ENCODE data around the gene GRK5. TPM values are rescaled to one million over a fixed set of nuclear protein-coding genes. Genes with fewer than 3 reads are reported as not detected.

The GRK5 gene
- total RNA-seq, 2 donors from 2014 or later, result 24.8 to 28.1 TPM

DNA sequence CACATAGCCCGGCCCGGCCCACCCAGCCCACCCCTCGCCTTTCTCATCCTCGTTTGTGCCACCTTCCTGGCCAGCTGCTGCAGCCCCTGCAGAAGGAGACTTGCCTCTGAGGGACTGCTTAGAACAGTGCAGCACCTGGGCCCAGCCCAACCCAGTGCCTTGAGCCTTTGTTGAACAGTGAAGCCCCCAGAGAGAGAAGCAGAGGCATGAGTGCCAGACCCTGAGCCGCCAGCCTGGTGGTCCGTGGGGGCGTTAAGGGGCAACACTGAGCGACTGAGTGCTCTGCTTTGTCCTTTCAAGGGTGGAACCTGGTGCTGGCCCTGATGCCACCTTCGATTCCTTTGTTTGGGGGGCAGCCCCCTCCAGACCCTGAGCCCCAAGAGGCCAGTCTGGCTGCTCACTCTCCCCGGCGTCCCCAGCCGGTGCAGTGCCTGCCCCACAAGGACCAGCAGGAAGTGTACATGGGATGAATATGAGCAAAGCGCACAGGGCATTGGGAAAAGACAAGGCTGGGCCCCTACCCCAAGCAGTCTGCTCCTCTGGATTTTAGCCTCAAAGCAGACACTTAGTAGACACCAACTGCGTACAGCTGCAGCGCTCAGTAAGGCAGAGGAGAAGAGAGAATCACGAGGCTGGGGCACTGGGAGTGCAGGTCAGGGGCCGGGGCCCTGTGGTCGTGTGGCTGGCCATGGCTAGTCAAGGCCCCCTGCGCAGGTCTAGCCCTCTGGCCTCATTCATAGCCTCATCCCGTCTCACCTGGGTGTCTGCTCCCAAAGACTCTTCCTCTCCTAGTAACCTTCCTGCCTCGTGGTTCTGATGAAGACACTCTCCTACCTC is 239.3 kb downstream of the GRK5 start:
- no peak overlapping the region for H3K27ac Mint-ChIP-seq
- no peak for DNase-seq
- peaks cover 7% of the 10 kb centered on the region for H3K4me1 Mint-ChIP-seq (ENCODE audit: low read depth)
- no peaks in the 10 kb centered on the region for H3K27me3 Mint-ChIP-seq (ENCODE audit: low read depth)
- no peak for ATAC-seq (replicated peaks in 1 of 2)
- H3K9me3 Mint-ChIP-seq, result no peaks in the 10 kb centered on the region
- H3K4me3 Mint-ChIP-seq, result no peak overlapping the region
- H3K36me3 Mint-ChIP-seq (ENCODE audit: insufficient read depth in 2 of 2), result no peaks in the 10 kb centered on the region

DNA sequence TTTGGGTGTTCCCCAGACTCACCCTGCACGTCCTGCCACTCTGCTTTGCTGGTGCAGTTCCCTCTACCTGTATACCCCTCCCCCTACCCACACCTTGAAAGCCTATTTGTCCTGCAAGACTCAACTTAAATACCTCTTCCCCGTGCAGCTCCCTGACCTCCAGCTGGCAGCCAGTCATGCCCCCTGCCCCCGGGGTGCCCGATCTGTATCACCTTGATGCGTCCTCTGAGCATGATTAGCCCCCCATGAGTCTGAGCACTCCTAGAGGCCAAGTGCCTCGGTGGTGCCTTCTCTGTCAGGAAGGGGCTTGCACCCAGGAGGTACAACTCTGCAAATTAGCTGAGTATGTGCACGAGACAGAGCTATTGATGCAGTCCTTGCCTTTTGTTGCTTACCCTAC is 240.1 kb downstream of the GRK5 start:
- Mint-ChIP-seq H3K4me1 (ENCODE audit: low read depth) (peaks cover 7% of the 10 kb centered on the region), H3K9me3 (no peaks in the 10 kb centered on the region)
- no peak for ATAC-seq (replicated peaks in 1 of 2)

DNA sequence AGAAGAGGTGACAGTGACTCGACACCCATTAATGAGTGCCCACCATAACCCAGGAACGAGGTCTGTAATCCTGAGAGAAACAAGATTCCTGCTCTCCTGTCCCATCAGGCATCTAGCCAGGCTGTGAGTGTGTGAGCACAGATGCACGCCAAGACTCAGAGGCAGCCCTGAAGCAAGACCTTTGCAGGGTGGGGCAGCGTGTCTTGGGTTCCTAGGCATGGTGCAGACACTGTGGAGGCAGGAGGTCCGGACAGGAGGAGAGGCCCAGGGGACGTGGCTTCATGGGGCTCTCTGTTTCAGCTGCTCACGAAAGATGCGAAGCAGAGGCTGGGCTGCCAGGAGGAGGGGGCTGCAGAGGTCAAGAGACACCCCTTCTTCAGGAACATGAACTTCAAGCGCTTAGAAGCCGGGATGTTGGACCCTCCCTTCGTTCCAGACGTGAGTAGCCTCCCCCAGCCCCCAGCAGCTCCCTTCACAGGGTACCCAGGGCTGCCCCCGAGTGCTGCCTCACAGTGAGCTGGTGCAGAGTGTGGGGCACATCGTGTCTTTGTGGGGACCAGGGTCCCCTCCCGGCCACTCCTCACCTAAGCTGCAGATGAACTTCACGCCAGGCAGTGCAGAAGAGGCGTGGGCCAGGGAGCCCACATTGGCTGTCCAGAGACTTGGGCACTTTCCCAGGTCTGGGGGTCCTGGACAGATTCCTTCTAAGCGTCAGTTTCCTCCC is 240.6 kb downstream of the GRK5 start:
- no peak overlapping the region for H3K27ac Mint-ChIP-seq
- no peaks in the 10 kb centered on the region for H3K9me3 Mint-ChIP-seq
- DNase-seq (no peak), ATAC-seq (replicated peaks in 1 of 2) (no peak)
- peaks cover 7% of the 10 kb centered on the region for H3K4me1 Mint-ChIP-seq (ENCODE audit: low read depth)
- no peak overlapping the region for H3K4me3 Mint-ChIP-seq
- H3K36me3 Mint-ChIP-seq (ENCODE audit: insufficient read depth in 2 of 2), result no peaks in the 10 kb centered on the region
- H3K27me3 Mint-ChIP-seq (ENCODE audit: low read depth), result no peaks in the 10 kb centered on the region

More for the DNA sequence above, 240.1 kb downstream of the GRK5 start:
- DNase-seq, result no peak
- no peaks in the 10 kb centered on the region for H3K36me3 Mint-ChIP-seq (ENCODE audit: insufficient read depth in 2 of 2)
- no peak overlapping the region for H3K27ac Mint-ChIP-seq
- no peak overlapping the region for H3K4me3 Mint-ChIP-seq
- H3K27me3 Mint-ChIP-seq (ENCODE audit: low read depth), result no peaks in the 10 kb centered on the region

DNA sequence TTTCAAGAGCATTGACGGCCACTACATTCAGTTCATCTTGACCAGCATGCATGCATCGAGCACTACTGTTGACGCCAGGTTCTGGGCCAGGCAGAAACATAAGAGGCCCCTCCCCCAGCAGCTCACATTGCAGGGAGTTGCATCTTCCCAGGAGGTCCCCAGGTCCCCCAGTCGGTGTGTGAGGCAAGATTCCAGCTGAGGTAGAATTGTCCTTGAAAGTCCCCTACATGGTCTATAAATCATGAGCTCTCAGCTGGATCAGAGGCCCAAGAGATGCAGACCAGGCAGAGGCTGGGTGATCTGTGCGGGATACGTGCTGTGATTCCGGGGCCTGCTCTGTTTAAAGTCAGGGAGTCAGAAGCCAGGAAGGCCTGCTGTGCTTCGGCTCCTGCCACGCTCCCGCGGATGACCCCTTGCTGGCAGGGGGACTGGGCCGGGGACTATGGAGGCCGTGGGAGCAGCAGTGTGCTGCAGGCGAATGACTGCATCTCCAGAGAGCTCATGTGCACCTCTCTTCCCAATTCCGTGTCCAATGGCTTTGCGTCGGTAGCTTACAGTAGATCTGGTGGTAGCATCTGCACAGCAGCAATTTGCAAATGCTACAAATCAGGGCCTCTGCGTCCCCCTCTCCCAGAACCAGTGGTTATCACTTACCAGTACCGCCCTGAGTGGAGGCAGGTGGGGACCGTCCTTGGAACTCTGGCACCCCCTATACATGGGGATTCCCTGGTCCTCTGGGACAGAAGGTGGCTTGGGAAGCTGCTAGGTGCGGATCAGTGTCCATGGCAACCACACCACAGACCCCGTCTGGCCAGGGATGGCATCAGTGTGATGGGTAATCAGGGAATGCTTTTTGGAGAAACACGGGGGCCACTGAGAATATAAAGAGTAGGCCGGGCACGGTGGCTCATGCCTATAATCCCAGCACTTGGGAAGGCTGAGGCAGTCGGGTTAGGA is 241.5 kb downstream of the GRK5 start:
- Mint-ChIP-seq H3K4me1 (ENCODE audit: low read depth) (peaks cover 7% of the 10 kb centered on the region), H3K27ac (no peak overlapping the region), H3K9me3 (no peaks in the 10 kb centered on the region), H3K36me3 (ENCODE audit: insufficient read depth in 2 of 2) (no peaks in the 10 kb centered on the region), H3K4me3 (no peak overlapping the region), H3K27me3 (ENCODE audit: low read depth) (no peaks in the 10 kb centered on the region)
- DNase-seq (no peak), ATAC-seq (replicated peaks in 1 of 2) (no peak)

DNA sequence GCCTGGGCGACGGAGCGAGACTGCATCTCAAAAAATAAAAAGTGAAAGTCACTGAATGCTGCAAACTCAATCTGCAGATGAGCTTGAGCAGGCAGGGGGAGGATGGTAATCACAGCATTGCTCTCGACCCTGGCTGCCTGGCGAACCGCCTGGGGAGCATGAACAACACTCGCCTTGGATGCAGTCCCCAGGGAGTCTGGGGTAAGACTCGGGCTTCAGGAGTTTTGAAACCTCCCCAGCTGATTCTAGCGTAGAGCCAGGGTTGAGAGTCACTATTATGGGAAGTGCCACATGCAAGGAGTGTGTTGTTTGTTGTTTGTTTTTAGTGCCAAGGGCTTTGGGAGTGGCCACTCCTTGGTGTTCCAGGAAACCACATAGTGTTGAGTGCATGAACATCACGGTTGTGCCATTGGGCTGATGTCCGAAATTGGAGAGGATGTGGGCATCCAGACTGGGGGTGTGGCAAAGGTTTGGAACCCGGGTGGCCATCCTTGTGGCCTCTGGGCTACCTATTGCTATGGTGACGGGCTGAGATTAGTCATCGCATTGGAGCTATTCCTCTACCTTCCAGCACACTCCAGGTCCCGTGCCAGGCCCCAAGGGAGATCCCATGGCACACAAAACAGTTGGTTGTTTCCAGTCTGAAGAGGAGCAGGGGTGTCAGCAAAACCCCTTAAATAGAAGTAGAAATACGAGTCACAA is 242.5 kb downstream of the GRK5 start:
- Mint-ChIP-seq H3K9me3 (no peaks in the 10 kb centered on the region), H3K4me1 (ENCODE audit: low read depth) (peaks cover 7% of the 10 kb centered on the region), H3K4me3 (no peak overlapping the region), H3K27me3 (ENCODE audit: low read depth) (no peaks in the 10 kb centered on the region), H3K27ac (no peak overlapping the region), H3K36me3 (ENCODE audit: insufficient read depth in 2 of 2) (no peaks in the 10 kb centered on the region)
- no peak for ATAC-seq (replicated peaks in 1 of 2)
- DNase-seq, result no peak

DNA sequence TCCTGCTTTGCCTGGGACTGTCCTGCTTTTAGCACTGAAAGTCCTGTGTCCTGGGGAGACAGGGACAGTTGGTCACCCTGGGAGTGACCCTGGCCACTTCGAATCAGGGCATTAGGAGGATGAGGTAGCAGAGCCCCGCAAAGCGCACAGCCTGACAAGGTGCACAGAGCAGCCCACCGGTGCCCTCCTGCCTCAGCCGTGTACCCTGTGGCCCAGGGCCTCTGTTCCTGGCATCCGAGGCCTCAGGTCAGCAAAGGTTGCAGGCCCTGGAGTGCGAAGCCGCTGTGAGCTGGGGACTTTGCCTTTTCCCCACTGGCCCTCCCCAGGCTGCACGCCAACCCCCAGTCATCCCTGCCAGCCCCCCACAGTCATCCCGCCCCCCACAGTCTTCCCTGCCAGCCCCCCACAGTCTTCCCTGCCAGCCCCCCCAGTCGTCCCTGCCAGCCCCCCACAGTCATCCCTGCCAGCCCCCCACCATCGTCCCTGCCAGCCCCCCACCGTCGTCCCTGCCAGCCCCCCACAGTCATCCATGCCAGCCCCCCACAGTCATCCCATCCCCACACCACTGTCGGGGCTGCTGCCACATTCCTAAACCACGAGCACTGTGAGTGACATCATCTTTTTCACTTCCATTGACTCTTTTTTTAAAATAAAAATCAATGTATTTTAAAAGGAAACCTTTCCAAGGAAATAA is 243.4 kb downstream of the GRK5 start:
- Mint-ChIP-seq H3K9me3 (no peaks in the 10 kb centered on the region), H3K27me3 (ENCODE audit: low read depth) (no peaks in the 10 kb centered on the region), H3K27ac (no peak overlapping the region), H3K4me1 (ENCODE audit: low read depth) (peaks cover 1% of the 10 kb centered on the region), H3K36me3 (ENCODE audit: insufficient read depth in 2 of 2) (no peaks in the 10 kb centered on the region), H3K4me3 (no peak overlapping the region)
- DNase-seq, result no peak
- no peak for ATAC-seq (replicated peaks in 1 of 2)

DNA sequence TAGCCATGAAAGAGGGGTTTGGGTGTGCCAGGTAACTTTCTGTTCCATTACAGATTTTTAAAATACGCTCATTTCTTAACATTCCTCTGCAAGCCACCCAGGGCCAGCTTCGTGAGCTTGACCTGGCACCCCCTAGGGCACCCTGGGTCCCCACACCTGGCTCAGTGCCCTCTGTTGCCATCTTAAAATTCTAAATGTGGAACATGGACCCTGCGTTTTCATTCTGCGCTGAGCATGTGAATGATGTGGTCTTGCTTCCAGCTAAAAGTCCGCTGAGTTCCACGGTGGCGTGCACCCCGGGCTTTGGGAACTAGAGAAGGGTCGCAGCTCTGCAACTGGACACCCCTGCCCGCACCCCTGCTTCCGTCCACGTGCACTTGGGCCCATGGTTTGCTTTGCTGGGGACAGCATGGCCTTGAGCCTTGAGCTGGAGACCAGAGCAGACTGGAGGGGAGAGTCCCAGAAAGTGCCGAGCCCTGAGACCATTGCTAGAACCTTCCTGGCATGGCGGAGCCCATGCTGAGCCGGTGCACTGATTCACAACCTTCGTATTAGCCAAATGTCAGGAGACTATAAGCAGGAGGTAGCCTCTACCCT is 244.0 kb downstream of the GRK5 start:
- Mint-ChIP-seq H3K4me1 (ENCODE audit: low read depth) (no peaks in the 10 kb centered on the region), H3K27ac (no peak overlapping the region), H3K36me3 (ENCODE audit: insufficient read depth in 2 of 2) (no peaks in the 10 kb centered on the region), H3K27me3 (ENCODE audit: low read depth) (no peaks in the 10 kb centered on the region), H3K4me3 (no peak overlapping the region), H3K9me3 (no peaks in the 10 kb centered on the region)
- no peak for ATAC-seq (replicated peaks in 1 of 2)
- DNase-seq, result no peak

DNA sequence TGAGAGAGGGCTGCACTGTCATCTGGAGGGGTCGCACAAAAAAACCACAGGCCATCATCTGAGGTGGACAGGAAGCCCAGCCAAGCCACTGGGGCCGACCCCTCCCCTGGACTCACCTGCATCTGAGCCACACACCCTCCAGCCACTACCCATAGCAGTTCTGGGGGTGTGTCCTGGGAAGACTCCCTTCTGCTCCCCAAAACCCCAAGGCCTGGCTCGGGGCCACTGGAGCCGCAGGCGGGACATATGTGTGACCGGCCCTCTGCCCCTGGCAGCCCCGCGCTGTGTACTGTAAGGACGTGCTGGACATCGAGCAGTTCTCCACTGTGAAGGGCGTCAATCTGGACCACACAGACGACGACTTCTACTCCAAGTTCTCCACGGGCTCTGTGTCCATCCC is 245.0 kb downstream of the GRK5 start:
- DNase-seq (no peak), ATAC-seq (replicated peaks in 1 of 2) (no peak)
- Mint-ChIP-seq H3K4me3 (no peak overlapping the region), H3K27ac (no peak overlapping the region), H3K9me3 (no peaks in the 10 kb centered on the region), H3K27me3 (ENCODE audit: low read depth) (no peaks in the 10 kb centered on the region), H3K4me1 (ENCODE audit: low read depth) (no peaks in the 10 kb centered on the region), H3K36me3 (ENCODE audit: insufficient read depth in 2 of 2) (no peaks in the 10 kb centered on the region)

DNA sequence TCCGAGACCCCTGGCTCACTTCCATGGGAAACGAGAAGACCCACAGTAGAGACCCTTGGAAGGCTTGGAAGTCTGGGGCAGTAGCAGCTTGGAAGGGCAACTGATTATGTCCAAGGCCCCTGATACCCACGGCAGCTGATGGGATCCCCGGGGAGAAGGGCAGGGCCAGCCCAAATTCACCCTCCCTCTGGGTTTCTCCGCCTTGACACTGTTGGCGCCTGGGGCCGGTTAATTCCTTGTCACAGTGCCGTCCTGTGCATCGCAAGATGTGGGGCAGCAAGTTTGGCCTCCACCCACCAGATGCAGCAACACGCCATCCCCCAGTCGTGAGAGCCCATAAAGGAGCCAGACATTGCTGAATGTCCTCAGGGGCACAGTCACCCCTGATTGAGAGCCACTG is 245.9 kb downstream of the GRK5 start:
- DNase-seq (no peak), ATAC-seq (replicated peaks in 1 of 2) (no peak)
- H3K27ac Mint-ChIP-seq, result no peak overlapping the region
- no peaks in the 10 kb centered on the region for H3K36me3 Mint-ChIP-seq (ENCODE audit: insufficient read depth in 2 of 2)
- H3K9me3 Mint-ChIP-seq, result no peaks in the 10 kb centered on the region
- H3K4me3 Mint-ChIP-seq, result no peak overlapping the region
- H3K27me3 Mint-ChIP-seq (ENCODE audit: low read depth), result no peaks in the 10 kb centered on the region
- H3K4me1 Mint-ChIP-seq (ENCODE audit: low read depth), result no peaks in the 10 kb centered on the region

DNA sequence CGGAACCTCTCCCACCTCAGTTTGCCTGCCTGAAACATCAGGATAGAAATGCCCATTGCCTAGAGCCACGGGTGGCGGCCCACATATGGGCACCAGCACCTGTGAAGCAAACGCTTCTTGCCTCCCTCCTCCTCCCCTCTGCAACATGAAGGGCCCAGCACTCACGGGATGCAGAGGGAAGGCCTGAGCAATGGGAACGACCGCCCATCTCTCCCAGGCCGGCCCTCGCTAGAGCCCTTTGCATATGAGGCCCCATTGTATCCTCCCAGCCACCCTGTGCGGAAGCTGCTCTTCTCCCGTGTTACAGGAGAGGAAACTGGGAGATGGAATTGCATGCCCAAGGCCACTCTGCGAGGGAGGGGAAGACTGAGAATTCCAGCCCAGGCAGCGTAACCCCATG is 246.9 kb downstream of the GRK5 start:
- Mint-ChIP-seq H3K27ac (no peak overlapping the region), H3K4me3 (no peak overlapping the region), H3K4me1 (ENCODE audit: low read depth) (no peaks in the 10 kb centered on the region), H3K36me3 (ENCODE audit: insufficient read depth in 2 of 2) (no peaks in the 10 kb centered on the region), H3K9me3 (no peaks in the 10 kb centered on the region), H3K27me3 (ENCODE audit: low read depth) (no peaks in the 10 kb centered on the region)
- ATAC-seq (replicated peaks in 1 of 2) (no peak), DNase-seq (no peak)

DNA sequence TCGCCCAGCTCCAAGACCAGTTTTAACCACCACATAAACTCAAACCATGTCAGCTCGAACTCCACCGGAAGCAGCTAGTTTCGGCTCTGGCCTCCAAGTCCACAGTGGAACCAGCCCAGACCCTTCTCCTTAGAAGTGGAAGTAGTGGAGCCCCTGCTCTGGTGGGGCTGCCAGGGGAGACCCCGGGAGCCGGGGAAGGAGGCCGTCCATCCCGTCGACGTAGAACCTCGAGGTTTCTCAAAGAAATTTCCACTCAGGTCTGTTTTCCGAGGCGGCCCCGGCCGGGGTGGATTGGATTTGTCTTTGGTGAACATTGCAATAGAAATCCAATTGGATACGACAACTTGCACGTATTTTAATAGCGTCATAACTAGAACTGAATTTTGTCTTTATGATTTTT is 247.6 kb downstream of the GRK5 start:
- ATAC-seq (replicated peaks in 1 of 2) (no peak), DNase-seq (no peak)
- Mint-ChIP-seq H3K36me3 (ENCODE audit: insufficient read depth in 2 of 2) (no peaks in the 10 kb centered on the region), H3K27ac (no peak overlapping the region), H3K9me3 (no peaks in the 10 kb centered on the region), H3K4me1 (ENCODE audit: low read depth) (no peaks in the 10 kb centered on the region), H3K27me3 (ENCODE audit: low read depth) (no peaks in the 10 kb centered on the region), H3K4me3 (no peak overlapping the region)

Measured in activated T-cell treated with anti-CD3 and anti-CD28 coated beads, Interleukin-2, amount 50 U/mL, for 72 hours (primary cell).